ENCODE measurements around the gene CATSPERZ. TPM values are rescaled to one million over a fixed set of nuclear protein-coding genes. Genes with fewer than 3 reads are reported as not detected.

The CATSPERZ gene
- total and polyA plus RNA-seq, 2 of the 13 experiments (the other 11 are each of a cell fraction or from before 2014, with no cell fraction given) = 0.22 to 0.48 TPM

DNA sequence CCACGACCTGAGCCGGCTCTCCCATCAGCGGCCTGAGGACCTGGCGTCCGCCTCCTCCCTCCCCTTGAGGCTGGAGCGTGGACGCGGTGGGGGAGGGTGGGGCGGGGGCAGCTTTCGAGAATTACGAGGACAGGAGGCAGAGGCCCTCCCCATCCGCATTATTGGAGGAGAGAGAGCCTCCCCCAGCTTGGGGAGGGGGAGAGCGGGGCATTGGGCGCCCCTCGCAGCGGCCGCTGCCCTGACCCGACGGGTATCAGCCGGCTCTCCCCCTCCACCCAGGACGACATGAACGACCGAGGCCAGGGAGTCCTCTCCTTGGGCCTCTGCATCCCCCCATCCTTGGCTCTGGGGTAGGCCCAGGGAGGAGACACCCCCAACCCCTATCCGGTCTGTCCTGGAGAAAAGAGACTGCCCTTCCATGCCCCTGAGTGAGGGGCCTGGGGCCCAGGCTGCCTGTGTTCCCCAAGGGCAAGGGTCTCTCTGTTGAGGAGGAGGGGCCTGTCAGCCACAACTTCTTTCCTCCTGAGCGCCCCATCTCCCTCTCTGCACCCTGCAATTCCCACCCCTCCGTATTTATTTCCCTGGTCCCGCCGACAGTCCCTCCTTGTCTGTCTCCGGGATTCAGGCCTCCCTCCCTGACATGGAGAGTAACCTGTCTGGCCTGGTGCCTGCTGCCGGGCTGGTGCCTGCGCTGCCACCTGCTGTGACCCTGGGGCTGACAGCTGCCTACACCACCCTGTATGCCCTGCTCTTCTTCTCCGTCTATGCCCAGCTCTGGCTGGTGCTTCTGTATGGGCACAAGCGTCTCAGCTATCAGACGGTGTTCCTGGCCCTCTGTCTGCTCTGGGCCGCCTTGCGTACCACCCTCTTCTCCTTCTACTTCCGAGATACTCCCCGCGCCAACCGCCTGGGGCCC lies 14.0 kb upstream of the CATSPERZ start (continued):
- TF ChIP-seq, protein P1, sequence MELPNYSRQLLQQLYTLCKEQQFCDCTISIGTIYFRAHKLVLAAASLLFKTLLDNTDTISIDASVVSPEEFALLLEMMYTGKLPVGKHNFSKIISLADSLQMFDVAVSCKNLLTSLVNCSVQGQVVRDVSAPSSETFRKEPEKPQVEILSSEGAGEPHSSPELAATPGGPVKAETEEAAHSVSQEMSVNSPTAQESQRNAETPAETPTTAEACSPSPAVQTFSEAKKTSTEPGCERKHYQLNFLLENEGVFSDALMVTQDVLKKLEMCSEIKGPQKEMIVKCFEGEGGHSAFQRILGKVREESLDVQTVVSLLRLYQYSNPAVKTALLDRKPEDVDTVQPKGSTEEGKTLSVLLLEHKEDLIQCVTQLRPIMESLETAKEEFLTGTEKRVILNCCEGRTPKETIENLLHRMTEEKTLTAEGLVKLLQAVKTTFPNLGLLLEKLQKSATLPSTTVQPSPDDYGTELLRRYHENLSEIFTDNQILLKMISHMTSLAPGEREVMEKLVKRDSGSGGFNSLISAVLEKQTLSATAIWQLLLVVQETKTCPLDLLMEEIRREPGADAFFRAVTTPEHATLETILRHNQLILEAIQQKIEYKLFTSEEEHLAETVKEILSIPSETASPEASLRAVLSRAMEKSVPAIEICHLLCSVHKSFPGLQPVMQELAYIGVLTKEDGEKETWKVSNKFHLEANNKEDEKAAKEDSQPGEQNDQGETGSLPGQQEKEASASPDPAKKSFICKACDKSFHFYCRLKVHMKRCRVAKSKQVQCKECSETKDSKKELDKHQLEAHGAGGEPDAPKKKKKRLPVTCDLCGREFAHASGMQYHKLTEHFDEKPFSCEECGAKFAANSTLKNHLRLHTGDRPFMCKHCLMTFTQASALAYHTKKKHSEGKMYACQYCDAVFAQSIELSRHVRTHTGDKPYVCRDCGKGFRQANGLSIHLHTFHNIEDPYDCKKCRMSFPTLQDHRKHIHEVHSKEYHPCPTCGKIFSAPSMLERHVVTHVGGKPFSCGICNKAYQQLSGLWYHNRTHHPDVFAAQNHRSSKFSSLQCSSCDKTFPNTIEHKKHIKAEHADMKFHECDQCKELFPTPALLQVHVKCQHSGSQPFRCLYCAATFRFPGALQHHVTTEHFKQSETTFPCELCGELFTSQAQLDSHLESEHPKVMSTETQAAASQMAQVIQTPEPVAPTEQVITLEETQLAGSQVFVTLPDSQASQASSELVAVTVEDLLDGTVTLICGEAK (IDR thresholded peaks at IDR 0.05) = no peak
- TF ChIP-seq, protein P1 (CRISPR knock-in tag; IDR thresholded peaks at IDR 0.05) = no peak
- no peak for TF ChIP-seq ZNF746 (CRISPR knock-in tag; IDR thresholded peaks at IDR 0.05)
- TF ChIP-seq MLLT10 (CRISPR knock-in tag; IDR thresholded peaks at IDR 0.05) = no peak
- no peak for TF ChIP-seq ZNF430 (CRISPR knock-in tag; IDR thresholded peaks at IDR 0.05)
- TF ChIP-seq ZSCAN22 (CRISPR knock-in tag; IDR thresholded peaks at IDR 0.05) = no peak
- TF ChIP-seq KLF6 (CRISPR knock-in tag; IDR thresholded peaks at IDR 0.05) = 0 out of 2 replicates have a peak, but pooled peaks have one; percentile 15
- TF ChIP-seq, protein P2, sequence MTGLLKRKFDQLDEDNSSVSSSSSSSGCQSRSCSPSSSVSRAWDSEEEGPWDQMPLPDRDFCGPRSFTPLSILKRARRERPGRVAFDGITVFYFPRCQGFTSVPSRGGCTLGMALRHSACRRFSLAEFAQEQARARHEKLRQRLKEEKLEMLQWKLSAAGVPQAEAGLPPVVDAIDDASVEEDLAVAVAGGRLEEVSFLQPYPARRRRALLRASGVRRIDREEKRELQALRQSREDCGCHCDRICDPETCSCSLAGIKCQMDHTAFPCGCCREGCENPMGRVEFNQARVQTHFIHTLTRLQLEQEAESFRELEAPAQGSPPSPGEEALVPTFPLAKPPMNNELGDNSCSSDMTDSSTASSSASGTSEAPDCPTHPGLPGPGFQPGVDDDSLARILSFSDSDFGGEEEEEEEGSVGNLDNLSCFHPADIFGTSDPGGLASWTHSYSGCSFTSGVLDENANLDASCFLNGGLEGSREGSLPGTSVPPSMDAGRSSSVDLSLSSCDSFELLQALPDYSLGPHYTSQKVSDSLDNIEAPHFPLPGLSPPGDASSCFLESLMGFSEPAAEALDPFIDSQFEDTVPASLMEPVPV (CRISPR knock-in tag; IDR thresholded peaks at IDR 0.05) = no peak
- TF ChIP-seq NAIF1 (CRISPR knock-in tag; IDR thresholded peaks at IDR 0.05; ENCODE audit: borderline replicate concordance) = peak; percentile 97; the same call in 1 of the 2 replicates
- no peak for TF ChIP-seq ZNF510 (CRISPR knock-in tag; IDR thresholded peaks at IDR 0.05; ENCODE audit: low read depth)
- TF ChIP-seq, protein P3, sequence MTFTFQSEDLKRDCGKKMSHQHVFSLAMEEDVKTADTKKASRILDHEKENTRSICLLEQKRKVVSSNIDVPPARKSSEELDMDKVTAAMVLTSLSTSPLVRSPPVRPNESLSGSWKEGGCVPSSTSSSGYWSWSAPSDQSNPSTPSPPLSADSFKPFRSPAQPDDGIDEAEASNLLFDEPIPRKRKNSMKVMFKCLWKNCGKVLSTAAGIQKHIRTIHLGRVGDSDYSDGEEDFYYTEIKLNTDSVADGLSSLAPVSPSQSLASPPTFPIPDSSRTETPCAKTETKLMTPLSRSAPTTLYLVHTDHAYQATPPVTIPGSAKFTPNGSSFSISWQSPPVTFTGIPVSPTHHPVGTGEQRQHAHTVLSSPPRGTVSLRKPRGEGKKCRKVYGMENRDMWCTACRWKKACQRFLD (CRISPR knock-in tag; IDR thresholded peaks at IDR 0.05; ENCODE audit: borderline replicate concordance) = 0 out of 2 replicates have a peak, but pooled peaks have one; percentile 8
- TF ChIP-seq THYN1 (CRISPR knock-in tag; IDR thresholded peaks at IDR 0.05; ENCODE audit: borderline replicate concordance, low read depth) = no peak
- no peak for TF ChIP-seq SRF (IDR thresholded peaks at IDR 0.05; ENCODE audit: low read depth, low read length)
- TF ChIP-seq, protein P4, sequence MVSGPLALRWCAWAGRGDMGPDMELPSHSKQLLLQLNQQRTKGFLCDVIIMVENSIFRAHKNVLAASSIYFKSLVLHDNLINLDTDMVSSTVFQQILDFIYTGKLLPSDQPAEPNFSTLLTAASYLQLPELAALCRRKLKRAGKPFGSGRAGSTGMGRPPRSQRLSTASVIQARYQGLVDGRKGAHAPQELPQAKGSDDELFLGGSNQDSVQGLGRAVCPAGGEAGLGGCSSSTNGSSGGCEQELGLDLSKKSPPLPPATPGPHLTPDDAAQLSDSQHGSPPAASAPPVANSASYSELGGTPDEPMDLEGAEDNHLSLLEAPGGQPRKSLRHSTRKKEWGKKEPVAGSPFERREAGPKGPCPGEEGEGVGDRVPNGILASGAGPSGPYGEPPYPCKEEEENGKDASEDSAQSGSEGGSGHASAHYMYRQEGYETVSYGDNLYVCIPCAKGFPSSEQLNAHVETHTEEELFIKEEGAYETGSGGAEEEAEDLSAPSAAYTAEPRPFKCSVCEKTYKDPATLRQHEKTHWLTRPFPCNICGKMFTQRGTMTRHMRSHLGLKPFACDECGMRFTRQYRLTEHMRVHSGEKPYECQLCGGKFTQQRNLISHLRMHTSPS (CRISPR knock-in tag; IDR thresholded peaks at IDR 0.05; ENCODE audit: low read depth) = 0 out of 2 replicates have a peak, but pooled peaks have one; percentile 46

Measured in HepG2 (cell line).